SHP77 treated with DMSO at 0.1 percent for 48 hours (cell line): Measurements from ENCODE around the gene GBP1.
"Not testable (repeated sequence)": the region's sequence is repeated elsewhere in the genome, so short reads cannot be mapped to it uniquely, and the experiment has no call there.

Experiments used
- DNase-seq: peaks from one replicate; lab custom pipeline; 2025; lab: John Stamatoyannopoulos, UW

The GBP1 gene

GRCh38 chr1:89051955-89052312 is 13.1 kb downstream of the GBP1 start:
- no peak for DNase-seq

- no peak for DNase-seq
These were observed 13.6 kb downstream of the GBP1 start for GRCh38 chr1:89051300-89051954.

- DNase-seq, result no peak
These were observed 14.4 kb downstream of the GBP1 start for GRCh38 chr1:89050649-89051033.

GRCh38 chr1:89049901-89050648 is 14.9 kb downstream of the GBP1 start:
- not testable (repeated sequence) for DNase-seq

- not testable (repeated sequence) for DNase-seq
These were observed 15.8 kb downstream of the GBP1 start for GRCh38 chr1:89049187-89049586.

- no peak for DNase-seq
These were observed 17.3 kb downstream of the GBP1 start for GRCh38 chr1:89047734-89048133.

- DNase-seq, result not testable (repeated sequence)
These were observed 18.5 kb downstream of the GBP1 start for GRCh38 chr1:89046318-89047183.

GRCh38 chr1:89044970-89045721 is 19.9 kb downstream of the GBP1 start:
- DNase-seq, result no peak

- no peak for DNase-seq
These were observed 21.1 kb downstream of the GBP1 start for GRCh38 chr1:89043940-89044339.

GRCh38 chr1:89042491-89042890 is 22.5 kb downstream of the GBP1 start:
- DNase-seq, result no peak

GRCh38 chr1:89041721-89042120 is 23.3 kb downstream of the GBP1 start:
- no peak for DNase-seq

GRCh38 chr1:89041119-89041641 is 23.8 kb downstream of the GBP1 start:
- no peak for DNase-seq

GRCh38 chr1:89040315-89040626 is 24.7 kb downstream of the GBP1 start:
- no peak for DNase-seq

GRCh38 chr1:89037186-89037585 is 27.8 kb downstream of the GBP1 start:
- no peak for DNase-seq

GRCh38 chr1:89035080-89035479 is 29.9 kb downstream of the GBP1 start:
- no peak for DNase-seq

- not testable (repeated sequence) for DNase-seq
These were observed 31.0 kb downstream of the GBP1 start for GRCh38 chr1:89034004-89034403.

- DNase-seq, result not testable (repeated sequence)
These were observed 36.0 kb downstream of the GBP1 start for GRCh38 chr1:89029051-89029450.

GRCh38 chr1:89025928-89026327 is 39.1 kb downstream of the GBP1 start:
- DNase-seq, result no peak

GRCh38 chr1:89023026-89023425 is 42.0 kb downstream of the GBP1 start:
- no peak for DNase-seq

- DNase-seq, result no peak
These were observed 42.6 kb downstream of the GBP1 start, which contains the start of gene GBP3 for GRCh38 chr1:89022167-89022959. Gene GBP3 (minus strand): TSS chr1:89022866. CDS start chr1:89020721, 2,145 bp downstream.

- not testable (repeated sequence) for DNase-seq
These were observed 46.7 kb downstream of the GBP1 start for GRCh38 chr1:89018318-89018717.
